ENCODE results near the gene CELA2B.
"Not testable (repeated sequence)": the region's sequence is repeated elsewhere in the genome, so short reads cannot be mapped to it uniquely, and the experiment has no call there.

Gene CELA2B

GRCh38 chr1:15469821-15470448 is 6.0 kb upstream of the CELA2B start:
- not testable (repeated sequence) for DNase-seq

- not testable (repeated sequence) for DNase-seq
Measured at GRCh38 chr1:15471067-15471466, 4.8 kb upstream of the CELA2B start.

GRCh38 chr1:15471723-15472122 is 4.2 kb upstream of the CELA2B start:
- not testable (repeated sequence) for DNase-seq

GRCh38 chr1:15472587-15472986 is 3.3 kb upstream of the CELA2B start:
- DNase-seq: no peak

GRCh38 chr1:15476927-15477326 is 1.0 kb downstream of the CELA2B start:
- DNase-seq: no peak

- DNase-seq: no peak
Measured at GRCh38 chr1:15477646-15478212, 1.8 kb downstream of the CELA2B start.

GRCh38 chr1:15479654-15480347 is 3.9 kb downstream of the CELA2B start:
- no peak for DNase-seq

GRCh38 chr1:15482455-15482854 is 6.6 kb downstream of the CELA2B start:
- not testable (repeated sequence) for DNase-seq

- not testable (repeated sequence) for DNase-seq
Measured at GRCh38 chr1:15482983-15483543, 7.2 kb downstream of the CELA2B start.

- no peak for DNase-seq
Measured at GRCh38 chr1:15483971-15484370, 8.1 kb downstream of the CELA2B start.

GRCh38 chr1:15484443-15484842 is 8.5 kb downstream of the CELA2B start:
- DNase-seq: not testable (repeated sequence)

GRCh38 chr1:15485636-15486035 is 9.7 kb downstream of the CELA2B start:
- no peak for DNase-seq

- DNase-seq: not testable (repeated sequence)
Measured at GRCh38 chr1:15486844-15487610, 11.1 kb downstream of the CELA2B start.

- DNase-seq: no peak
Measured at GRCh38 chr1:15488371-15488770, 12.5 kb downstream of the CELA2B start.

GRCh38 chr1:15489052-15489736 is 13.3 kb downstream of the CELA2B start:
- DNase-seq: no peak

GRCh38 chr1:15491010-15491409 is 15.1 kb downstream of the CELA2B start:
- DNase-seq: not testable (repeated sequence)

GRCh38 chr1:15492596-15492995 is 16.7 kb downstream of the CELA2B start:
- DNase-seq: no peak

- DNase-seq: no peak
Measured at GRCh38 chr1:15493869-15494390, 18.0 kb downstream of the CELA2B start.

- DNase-seq: no peak
Measured at GRCh38 chr1:15500184-15501178, 24.6 kb downstream of the CELA2B start.

- DNase-seq: no peak
Measured at GRCh38 chr1:15501208-15502032, 25.5 kb downstream of the CELA2B start.

Measured in cortex of kidney (tissue), 1 donor.